Esophagus squamous epithelium (tissue), 5 donors: ENCODE data around the gene COL23A1. TPM values are rescaled to one million over a fixed set of nuclear protein-coding genes. Genes with fewer than 3 reads are reported as not detected.
A peak's percentile ranks its signal among the peaks of the same experiment; 100 is the strongest.

ENCODE experiments used
- DNase-seq: peaks from one replicate; lab custom pipeline; 2025; lab: John Stamatoyannopoulos, UW
- H3K27ac ChIP-seq, 4 donors: fragments of 200-600 bp; sonication (generic); one replicate each; pipeline ENCODE4 v1.5.1; 2016 to 2019; ENCODE audit warnings: mild to moderate bottlenecking in 1 of 4
- H3K27me3 ChIP-seq, 4 donors: fragments of 200-600 bp; sonication (generic); 1 replicate in 3 of 4; 2 replicates in 1 of 4; pipeline versions ENCODE4 v1.5.1 to v1.6.0; 2017 to 2021; ENCODE audit warnings: antibody characterized with exemption in 1 of 4
- H3K36me3 ChIP-seq, 3 donors: fragments of 200-600 bp; sonication (generic); one replicate each; pipeline ENCODE4 v1.5.1; 2016 to 2019
- H3K4me1 ChIP-seq, 3 donors: fragments of 200-600 bp; sonication (generic); one replicate each; pipeline ENCODE4 v1.5.1; 2017 to 2019
- H3K4me3 ChIP-seq, 4 donors: fragments of 200-600 bp; sonication (generic); 1 replicate in 3 of 4; 2 replicates in 1 of 4; pipeline ENCODE4 v1.5.1; 2016 to 2019; ENCODE audit warnings: mild to moderate bottlenecking in 2 of 4, moderate library complexity in 1 of 4
- H3K9me3 ChIP-seq, 3 donors: fragments of 200-600 bp; sonication (generic); one replicate each; pipeline ENCODE4 v1.5.1; 2016 to 2019
- POLR2A ChIP-seq, 4 donors: fragments of 450-650 bp; IDR thresholded peaks; one replicate each; pipeline ENCODE4 v1.6.1; 2017; ENCODE audit warnings: antibody characterized with exemption in 4 of 4, mild to moderate bottlenecking in 4 of 4, moderate library complexity in 3 of 4
- whole genome bisulfite sequencing, 2 donors: methylation state at CpG; one replicate each; pipeline ENCODE4 v1.1.5; 2018; 5-methylcytosine and 5-hydroxymethylcytosine counted together
- intact Hi-C: fragments of 100-400 bp; cut with DNase I; formaldehyde crosslinking; loops from one replicate; pipeline ENCODE4 v1.15.0; 2022
- total RNA-seq, 4 donors: library from RNA; depleted of rRNA; stranded (reverse); fragments of >200 nt; gene quantifications; one replicate each; pipeline ENCODE4 v1.1.0, GENCODE V29; 2016
- TF ChIP-seq, protein P1 (sequence below), 6 experiments: fragments of 450-650 bp in 4 of 6; fragments of 200-600 bp in 2 of 6; sonication (generic) in 2 of 6; IDR thresholded peaks; one replicate each; pipeline ENCODE4 v1.5.1; 2016 to 2019; ENCODE audit warnings: antibody characterized with exemption in 6 of 6, mild to moderate bottlenecking in 4 of 6, moderate library complexity in 4 of 6
- donor health status: DM: yes; HTN: yes; CAD: no.

The COL23A1 gene
- total RNA-seq, 4 donors from 2014 or later, result 0.41 to 1.5 (median 0.44) TPM; not detected in 1

DNA sequence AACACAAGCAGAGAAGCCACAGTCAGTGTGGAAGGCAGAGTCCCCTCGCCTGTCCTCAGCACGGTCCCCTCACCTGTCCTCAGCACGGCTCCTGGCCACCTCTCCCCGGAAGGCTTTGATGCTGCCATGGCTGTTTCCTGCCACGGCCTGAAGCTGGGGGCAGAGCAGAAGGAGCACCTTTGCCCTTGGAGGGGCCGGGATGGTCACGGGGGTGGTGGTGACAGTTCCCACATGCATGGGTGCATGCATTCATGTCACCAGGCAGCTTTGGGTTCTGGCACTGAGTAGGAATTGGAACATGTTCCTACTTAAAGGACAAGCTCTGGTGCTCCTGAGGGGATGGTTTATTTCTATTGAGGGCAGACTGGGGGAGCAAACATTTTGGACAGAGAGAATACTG lies 299.8 kb downstream of the COL23A1 start:
- peaks cover 12 to 67% (median 18%) of the 10 kb centered on the region in 3 donors for H3K4me1 ChIP-seq
- no peaks in the 10 kb centered on the region for H3K36me3 ChIP-seq
- H3K27ac ChIP-seq, result no peak overlapping the region
- H3K4me3 ChIP-seq, result no peak overlapping the region
- 73% methylated on average over 3 of the region's 7 CpGs; no CpG with 5 or more reads in 1 of the 2 donors for WGBS, 2 donors
- no peak for DNase-seq
- H3K9me3 ChIP-seq, result no peaks in the 10 kb centered on the region
- TF ChIP-seq POLR2A (IDR thresholded peaks at IDR 0.05), result no peak
- TF ChIP-seq, protein P1, sequence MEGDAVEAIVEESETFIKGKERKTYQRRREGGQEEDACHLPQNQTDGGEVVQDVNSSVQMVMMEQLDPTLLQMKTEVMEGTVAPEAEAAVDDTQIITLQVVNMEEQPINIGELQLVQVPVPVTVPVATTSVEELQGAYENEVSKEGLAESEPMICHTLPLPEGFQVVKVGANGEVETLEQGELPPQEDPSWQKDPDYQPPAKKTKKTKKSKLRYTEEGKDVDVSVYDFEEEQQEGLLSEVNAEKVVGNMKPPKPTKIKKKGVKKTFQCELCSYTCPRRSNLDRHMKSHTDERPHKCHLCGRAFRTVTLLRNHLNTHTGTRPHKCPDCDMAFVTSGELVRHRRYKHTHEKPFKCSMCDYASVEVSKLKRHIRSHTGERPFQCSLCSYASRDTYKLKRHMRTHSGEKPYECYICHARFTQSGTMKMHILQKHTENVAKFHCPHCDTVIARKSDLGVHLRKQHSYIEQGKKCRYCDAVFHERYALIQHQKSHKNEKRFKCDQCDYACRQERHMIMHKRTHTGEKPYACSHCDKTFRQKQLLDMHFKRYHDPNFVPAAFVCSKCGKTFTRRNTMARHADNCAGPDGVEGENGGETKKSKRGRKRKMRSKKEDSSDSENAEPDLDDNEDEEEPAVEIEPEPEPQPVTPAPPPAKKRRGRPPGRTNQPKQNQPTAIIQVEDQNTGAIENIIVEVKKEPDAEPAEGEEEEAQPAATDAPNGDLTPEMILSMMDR (IDR thresholded peaks at IDR 0.05), result no peak
- H3K27me3 ChIP-seq, result peaks cover 0 to 93% (median 6%) of the 10 kb centered on the region in 4 donors
- intact Hi-C loops, result no loop called here

DNA sequence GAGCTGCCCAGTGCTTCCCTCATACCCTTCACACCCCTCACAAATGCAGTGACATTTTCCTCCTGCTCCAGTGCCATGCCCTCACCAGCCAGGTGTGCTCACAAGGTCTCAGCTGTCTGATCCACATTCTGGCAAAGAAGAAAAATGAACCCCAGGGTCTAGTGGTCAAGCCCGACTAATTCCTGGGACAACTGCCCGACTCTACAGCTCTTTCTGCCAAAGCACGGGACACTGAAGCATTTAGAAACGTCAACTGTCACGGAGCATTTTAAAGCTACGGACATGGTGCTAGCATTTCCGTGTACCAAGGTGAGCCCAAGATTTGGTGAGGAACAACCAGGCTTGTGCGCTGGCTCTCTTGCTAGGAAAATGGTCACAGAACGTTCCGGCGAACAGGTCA lies 300.8 kb downstream of the COL23A1 start:
- Histone ChIP-seq H3K27ac (peak overlapping the region in 1 of 4 donors; percentile 15), H3K4me1 (peaks cover 12 to 67% (median 18%) of the 10 kb centered on the region in 3 donors), H3K36me3 (no peaks in the 10 kb centered on the region), H3K9me3 (peaks cover 0 to under 1% (median 0%) of the 10 kb centered on the region in 3 donors), H3K4me3 (no peak overlapping the region), H3K27me3 (peaks cover 0 to 91% (median 6%) of the 10 kb centered on the region in 4 donors)
- intact Hi-C loops, result loop anchor here (10.0 kb wide), 2 partner anchors 265 to 295 kb away; no protein-coding TSS in a partner anchor
- DNase-seq, result no peak
- WGBS, 2 donors, result 36 to 43% methylated on average over 9 to 11 of the region's 11 CpGs
- TF ChIP-seq, protein P1 (IDR thresholded peaks at IDR 0.05), result no peak
- no peak for TF ChIP-seq POLR2A (IDR thresholded peaks at IDR 0.05)

- peak overlapping the region in 1 of 4 donors; percentile 15 for H3K27ac ChIP-seq
- intact Hi-C loops, result loop anchor here (10.0 kb wide), 2 partner anchors 266 to 296 kb away; no protein-coding TSS in a partner anchor
- peaks cover 0 to 91% (median 6%) of the 10 kb centered on the region in 4 donors for H3K27me3 ChIP-seq
- peak overlapping the region in 1 of 4 donors; percentile 2 for H3K4me3 ChIP-seq
- no peaks in the 10 kb centered on the region for H3K36me3 ChIP-seq
- WGBS, 2 donors, result 30 to 37% methylated on average over 14 of the region's 21 CpGs
- no peak for DNase-seq
- peaks cover 0 to 8% (median 6%) of the 10 kb centered on the region in 3 donors for H3K9me3 ChIP-seq
- TF ChIP-seq, protein P1 (IDR thresholded peaks at IDR 0.05), result no peak
- no peak for TF ChIP-seq POLR2A (IDR thresholded peaks at IDR 0.05)
- H3K4me1 ChIP-seq, result peaks cover 12 to 67% (median 18%) of the 10 kb centered on the region in 3 donors
Observed at GRCh38 chr5:178288401-178289368, 301.5 kb downstream of the COL23A1 start.

DNA sequence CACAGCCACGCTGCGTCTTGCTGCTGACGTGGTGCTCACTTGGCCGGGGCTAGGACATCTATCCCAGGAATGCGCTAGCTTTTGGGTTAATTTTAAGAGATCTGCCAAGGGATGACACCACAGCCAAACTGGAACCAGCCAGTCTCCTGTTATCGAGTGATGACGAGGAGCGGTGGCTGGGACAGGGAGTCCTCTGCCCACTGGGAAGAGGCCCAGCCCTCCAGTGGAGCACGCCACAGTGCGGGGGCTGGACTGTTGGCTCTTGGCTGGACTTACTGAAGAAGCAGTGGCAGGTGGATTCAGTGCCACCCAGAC lies 302.4 kb downstream of the COL23A1 start:
- 43% methylated on average over 5 of the region's 10 CpGs; no CpG with 5 or more reads in 1 of the 2 donors for WGBS, 2 donors
- no peak for DNase-seq
- no peak overlapping the region for H3K4me3 ChIP-seq
- no peak for TF ChIP-seq POLR2A (IDR thresholded peaks at IDR 0.05)
- TF ChIP-seq, protein P1 (IDR thresholded peaks at IDR 0.05), result no peak
- no peak overlapping the region for H3K27ac ChIP-seq
- intact Hi-C loops, result loop anchor here (10.0 kb wide), 2 partner anchors 267 to 297 kb away; no protein-coding TSS in a partner anchor
- peaks cover 0 to 10% (median 10%) of the 10 kb centered on the region in 3 donors for H3K9me3 ChIP-seq
- H3K36me3 ChIP-seq, result no peaks in the 10 kb centered on the region
- H3K27me3 ChIP-seq, result peaks cover 0 to 91% (median 6%) of the 10 kb centered on the region in 4 donors
- H3K4me1 ChIP-seq, result peaks cover 12 to 59% (median 18%) of the 10 kb centered on the region in 3 donors
